ENCODE results near the gene ZNF860.

Gene ZNF860

DNA sequence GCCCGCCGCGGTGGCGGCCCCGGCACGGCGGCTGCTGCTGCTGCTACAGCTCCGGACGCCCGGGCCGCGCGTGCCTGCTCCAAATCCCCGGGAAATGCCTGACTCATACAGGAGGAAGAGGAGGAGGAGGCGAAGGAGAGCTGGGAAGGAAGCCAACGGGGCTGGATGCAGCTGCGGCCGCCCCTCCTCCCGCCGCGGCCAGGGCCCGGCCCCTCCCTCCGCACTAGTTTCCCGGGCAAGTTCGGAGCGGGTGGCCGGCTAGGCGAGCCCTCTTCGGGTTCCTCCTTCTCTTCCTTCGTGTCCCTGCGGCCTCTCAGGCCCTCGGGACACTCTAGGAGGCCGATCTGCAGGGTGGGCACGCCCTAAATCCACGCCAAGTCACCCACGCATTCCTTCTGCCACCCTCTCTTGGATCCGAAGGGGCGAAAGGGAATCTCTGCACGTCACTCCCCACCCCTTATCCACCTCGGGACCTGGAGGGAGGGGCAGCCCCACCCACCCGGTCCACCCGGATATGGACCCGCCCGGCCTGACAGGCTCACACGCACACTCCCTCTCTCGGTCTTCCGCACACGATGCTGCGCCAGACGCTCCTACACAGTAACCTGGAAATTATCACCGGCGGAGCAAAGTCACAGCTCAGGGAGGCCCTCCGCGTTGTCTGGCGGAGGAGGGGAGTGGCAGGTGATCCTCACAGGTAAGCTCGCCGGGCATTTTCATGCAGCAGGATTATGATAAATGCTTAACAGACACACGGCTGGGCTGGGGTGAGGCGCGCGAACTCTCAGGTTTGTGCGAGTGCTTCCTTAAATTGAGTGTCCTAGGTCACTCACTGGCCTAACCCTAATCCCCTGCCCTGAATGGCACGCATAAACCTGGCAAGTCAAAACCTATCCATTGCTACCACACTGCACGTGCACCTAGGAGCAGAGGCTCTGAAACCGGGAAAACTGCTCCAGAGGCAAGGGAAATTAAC, at the start of gene ZNF860, which contains the start of gene OSBPL10:
Gene ZNF860, plus strand, starts transcription at position 545 of the 976 bp plus-strand sequence. CDS start 7,330 bp downstream, outside the sequence.
Gene OSBPL10, minus strand, starts transcription at position 57 of the 976 bp plus-strand sequence. CDS start 83 bp downstream, outside the sequence.
- peak; percentile 80 for DNase-seq (ENCODE audit: low spot score)

DNA sequence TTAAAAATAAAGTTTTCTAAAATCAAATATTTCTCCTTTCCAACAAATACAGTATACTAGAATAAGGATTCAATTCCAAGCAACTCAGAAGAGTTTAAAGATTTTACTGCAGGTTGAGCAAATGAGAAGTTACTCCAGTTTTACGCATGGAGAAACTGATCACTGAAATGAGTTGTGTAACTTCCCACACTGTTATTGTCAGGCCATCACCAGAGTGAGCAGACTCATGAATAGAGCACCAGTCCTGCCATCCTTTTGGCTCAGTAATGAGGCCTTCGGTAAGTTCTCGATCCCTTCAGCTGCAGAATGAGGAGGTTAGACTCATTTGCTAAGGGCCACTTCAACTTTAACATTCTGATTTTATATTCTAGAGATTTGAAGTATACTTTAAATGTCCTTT, 48.6 kb upstream of the ZNF860 start:
- no peak for DNase-seq (ENCODE audit: low spot score)

DNA sequence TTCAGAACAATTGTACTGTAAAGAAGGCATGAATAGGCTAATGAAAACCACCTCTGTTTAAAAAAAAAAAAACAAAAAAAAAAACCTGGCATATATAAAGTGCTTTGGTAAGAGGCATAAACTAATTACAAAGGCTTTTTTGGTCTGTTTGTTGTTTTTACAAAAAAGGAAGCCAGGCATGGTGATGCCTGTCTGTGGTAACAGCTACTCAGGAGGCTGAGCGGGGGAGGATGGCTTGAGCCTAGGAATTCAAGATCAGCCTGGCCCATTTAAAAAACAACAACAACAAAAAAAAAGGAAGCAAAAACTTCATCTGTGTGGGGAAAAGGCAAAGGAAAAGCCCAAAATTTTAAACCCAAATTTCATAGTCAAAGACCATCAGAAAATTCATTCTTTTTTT, 47.5 kb upstream of the ZNF860 start:
- no peak for DNase-seq (ENCODE audit: low spot score)

DNA sequence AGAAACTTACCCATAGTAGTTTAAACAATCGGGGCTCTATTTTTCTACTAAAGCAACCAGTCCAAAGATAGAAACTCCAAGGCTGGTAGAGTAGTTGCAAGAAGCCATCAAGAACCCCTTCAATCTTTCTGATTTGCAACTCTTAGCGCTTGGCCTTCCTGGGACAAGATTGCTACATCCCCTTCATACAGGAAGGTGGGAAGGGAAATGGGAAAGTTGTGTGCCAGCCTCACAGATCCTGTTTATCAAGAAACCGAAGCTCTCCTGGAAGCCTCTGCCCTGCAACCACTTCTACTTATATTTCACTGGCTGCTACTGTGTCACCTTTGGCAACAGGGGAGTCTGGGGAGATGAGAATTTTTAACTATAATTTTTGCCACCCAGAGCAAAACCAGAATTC, 46.7 kb upstream of the ZNF860 start:
- no peak for DNase-seq (ENCODE audit: low spot score)

DNA sequence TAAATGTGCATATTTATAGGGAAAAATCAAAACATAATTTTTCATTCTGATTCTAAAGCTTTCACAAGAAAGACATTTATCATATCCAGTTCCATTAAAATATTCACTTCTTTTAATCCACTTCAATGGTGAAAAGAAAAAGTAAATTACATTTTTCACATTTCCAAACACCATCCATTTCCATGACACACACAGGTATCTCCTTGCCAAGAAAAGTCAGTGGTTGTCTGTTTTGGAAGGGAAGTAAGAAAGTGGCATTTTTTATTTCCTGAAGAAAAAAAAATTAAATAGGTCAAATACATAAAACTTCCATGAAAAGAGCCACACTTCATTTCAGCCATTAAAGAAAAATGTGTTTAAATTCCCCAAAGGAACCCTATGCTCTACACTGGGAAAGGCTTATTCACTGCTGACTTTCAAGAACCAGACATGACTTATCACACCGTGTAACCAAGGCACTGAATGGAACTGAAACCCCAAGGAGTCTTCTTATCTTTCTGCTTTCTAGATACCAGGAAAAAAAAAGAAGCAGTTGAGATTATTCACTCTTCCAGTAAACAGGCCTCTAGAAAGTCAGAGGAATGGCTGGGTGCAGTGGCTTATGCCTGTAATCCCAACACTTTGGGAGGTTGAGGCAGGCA, 45.0 kb upstream of the ZNF860 start:
- DNase-seq (ENCODE audit: low spot score): no peak

DNA sequence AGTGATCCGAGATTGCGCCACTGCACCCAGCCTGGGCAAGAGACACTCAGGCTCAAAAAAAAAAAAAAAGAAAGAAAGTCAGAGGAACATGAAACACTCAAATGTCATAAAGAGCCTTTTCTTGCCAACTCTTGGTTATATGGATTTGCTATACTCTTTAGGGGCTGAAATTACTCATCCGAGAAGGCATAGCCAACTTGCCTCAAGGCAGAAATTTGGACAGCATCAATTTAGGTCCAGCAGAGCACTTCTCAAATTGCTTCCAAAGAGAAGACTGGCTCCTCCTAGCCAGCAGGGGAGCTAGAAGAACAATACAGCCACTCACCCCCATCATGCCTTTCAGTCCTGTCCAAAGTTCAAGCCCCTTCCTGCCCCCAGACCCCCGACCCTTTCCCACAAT, 44.3 kb upstream of the ZNF860 start:
- no peak for DNase-seq (ENCODE audit: low spot score)

DNA sequence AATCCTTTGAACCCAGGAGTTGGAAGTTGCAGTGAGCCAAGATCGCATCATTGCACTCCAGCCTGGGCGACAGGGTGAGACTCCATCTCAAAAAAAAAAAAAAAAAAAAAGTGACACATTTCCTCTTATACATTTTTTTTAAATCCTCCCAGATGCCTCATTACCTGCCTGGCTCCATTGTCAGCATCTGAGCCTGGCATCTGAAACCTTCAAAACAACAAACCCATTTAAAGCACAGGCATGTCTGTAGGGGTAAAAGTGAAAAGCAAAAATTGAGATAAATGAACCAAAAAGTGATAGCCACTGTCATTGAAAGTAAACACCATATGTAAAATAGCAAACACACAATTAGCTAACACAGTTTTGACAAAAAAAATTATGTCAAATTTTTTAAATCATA, 39.1 kb upstream of the ZNF860 start:
- DNase-seq (ENCODE audit: low spot score): no peak

DNA sequence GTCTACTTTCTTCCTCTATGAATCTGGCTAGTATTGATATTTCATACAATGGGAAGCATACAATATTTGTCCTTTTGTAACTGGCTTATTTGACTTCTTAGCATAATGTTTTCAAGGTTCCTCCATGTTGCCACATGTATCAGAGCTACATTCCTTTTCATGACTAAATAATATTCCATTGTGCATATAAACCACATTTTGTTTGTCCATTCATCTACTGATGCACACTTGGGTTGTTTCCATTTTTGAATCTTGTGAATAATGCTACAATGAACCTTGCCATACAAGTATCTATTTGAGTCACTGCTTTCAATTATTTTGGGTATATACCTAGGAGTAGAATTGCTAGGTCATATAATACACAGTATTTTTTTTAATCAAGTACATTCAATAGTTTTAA, 38.5 kb upstream of the ZNF860 start:
- no peak for DNase-seq (ENCODE audit: low spot score)

DNA sequence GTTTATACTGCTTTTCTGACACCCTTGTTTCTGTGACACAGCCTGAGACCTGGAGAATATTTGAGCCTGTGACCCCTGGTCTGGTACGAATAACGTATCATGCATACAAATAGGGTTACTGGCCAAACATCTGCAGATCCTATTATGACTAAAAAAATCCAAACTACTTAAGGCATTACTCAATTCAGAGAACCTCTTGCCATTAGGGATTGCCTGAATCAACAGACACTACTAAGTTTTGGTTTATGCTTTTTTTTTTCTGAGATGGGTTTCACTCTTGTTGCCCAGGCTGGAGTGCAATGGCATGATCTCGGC, 35.9 kb upstream of the ZNF860 start:
- no peak for DNase-seq (ENCODE audit: low spot score)

DNA sequence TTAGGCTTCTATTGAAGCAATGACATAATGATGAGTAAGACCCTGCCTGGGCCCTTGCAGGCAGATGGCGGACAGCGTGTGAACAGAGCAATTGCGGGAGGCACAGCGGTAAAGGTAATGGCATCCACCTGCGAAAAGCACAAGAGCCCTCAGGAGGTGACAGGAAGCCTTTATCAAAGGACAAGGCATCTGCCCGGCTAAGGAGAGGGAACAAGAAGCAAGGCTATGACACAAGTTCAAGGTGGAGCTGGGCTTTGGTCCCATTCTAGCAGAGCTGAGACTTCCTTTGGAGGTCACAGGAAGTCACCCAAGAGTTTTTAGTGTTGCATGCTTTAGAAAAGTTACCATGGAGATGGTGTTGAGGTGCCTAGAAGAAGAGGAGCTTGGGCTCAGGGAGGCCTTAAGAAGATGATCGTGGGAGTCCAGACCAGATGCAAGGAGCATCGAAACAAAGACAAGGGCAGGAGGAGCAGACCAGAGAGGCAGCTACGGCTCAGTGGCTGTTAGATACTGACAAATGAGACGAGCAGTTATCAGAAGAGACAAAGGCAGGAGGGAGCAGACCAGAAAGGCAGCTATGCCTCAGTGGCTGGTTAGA, 35.0 kb upstream of the ZNF860 start:
- DNase-seq (ENCODE audit: low spot score): no peak

DNA sequence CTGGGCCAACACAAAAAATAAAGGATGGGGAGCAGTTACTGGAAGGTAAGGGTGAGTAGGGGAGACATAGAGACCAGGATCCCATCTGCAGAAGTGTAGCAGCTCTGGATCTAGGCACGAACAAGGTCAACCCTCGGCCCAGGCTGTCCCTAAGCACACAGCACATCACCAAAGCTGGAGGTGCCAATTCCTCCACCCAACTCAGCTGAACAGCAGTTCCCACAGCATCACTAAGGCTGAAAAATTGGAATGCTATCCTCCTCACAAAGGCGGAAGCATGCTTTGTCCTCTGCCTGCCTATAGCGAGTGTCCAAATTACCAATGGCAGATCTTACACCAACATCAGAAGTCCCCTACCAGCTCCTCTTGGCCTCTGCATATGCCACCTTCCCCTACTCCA, 34.4 kb upstream of the ZNF860 start:
- no peak for DNase-seq (ENCODE audit: low spot score)

DNA sequence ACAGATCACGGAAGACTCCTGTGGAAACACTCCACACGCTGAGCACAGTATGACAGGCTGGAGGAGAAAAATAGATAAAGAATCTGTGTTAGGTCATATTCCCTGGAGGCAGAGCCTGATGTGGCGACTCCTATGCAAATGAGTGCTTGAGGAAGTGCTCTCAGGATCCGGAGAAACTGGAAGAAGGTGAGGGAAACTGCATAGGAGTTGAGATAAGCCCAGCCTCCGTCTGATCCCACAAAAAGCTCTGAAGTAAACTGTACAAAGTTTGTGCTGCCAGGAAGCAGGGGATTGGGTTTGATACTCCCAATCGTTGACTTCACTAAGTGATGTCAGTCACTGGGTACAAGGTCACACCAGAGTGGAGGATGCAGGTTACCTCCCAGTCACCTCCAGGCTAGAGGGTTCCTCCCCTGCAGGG, 33.9 kb upstream of the ZNF860 start:
- DNase-seq (ENCODE audit: low spot score): no peak

DNA sequence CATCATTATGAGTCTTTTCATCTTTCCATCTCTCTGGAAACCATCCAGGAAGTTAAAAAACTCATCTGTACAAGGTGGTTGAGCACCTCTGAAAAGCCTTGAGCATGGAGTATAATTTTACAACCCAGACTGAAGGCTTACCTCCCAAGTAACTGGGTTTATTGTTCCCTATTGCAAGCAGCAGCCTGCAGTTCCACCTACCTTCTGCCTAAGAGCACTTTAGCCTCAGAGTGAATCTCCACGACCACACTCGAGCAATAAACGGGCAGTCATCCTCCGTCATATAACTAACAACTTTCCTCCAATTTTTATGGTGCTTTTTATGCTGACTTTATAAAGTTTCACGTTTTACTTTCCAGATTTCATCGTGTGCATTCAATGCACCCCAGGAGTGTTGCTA, 33.3 kb upstream of the ZNF860 start:
- no peak for DNase-seq (ENCODE audit: low spot score)

DNA sequence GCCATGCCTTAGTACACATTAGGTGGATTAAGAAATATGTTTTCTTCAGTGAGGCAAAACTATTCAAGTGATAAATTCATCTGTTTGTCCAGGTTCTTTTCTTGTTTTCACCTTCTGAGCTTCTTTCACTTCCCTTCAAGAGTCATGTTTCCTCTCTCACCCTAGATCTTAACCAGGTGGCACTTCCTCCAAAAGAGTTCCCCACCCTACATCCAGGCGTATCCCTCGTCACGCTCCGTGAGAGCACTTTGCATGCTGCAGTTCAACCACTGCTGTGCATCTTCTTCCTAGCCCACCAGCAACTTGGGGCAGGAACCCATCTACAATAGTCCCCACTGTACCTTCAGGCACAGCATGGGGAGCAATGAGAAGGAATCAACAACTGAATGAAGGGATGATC, 29.3 kb upstream of the ZNF860 start:
- DNase-seq (ENCODE audit: low spot score): no peak

DNA sequence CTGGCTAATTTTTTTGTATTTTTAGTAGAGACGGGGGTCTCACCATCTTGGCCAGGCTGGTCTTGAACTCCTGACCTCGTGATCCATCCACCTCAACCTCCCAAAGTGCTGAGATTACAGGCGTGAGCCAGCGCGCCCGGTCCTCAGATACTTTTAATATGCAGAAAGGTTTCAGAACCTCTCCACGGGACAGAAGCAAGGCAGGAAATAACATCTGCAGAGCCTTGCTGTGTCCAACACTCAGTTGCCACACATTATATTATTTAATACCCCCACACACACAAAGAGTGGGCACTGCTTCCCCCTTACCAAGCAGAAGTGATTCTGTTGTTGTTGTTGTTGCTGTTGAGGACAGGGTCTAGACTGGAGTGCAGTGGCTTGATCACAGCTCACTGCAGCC, 28.5 kb upstream of the ZNF860 start:
- DNase-seq (ENCODE audit: low spot score): no peak

DNA sequence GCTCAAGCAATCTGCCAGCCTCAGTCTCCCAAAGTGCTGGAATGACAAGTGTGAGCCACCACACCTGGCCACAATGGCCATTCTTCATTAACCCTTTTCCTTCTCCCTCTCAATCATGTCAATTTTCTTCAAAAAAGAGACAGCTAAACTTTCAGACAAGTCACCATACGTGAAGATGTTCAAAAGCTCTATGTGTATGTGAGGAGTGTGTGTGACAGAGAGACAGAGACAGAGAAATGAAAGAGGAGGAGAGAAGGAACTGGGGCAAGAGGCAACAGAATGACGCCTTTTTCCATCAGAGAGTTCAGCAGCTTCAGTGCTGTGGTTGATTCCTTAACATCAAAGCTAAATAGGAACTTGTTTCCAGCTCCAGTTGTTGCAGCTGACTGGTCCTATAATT, 27.9 kb upstream of the ZNF860 start:
- no peak for DNase-seq (ENCODE audit: low spot score)

DNA sequence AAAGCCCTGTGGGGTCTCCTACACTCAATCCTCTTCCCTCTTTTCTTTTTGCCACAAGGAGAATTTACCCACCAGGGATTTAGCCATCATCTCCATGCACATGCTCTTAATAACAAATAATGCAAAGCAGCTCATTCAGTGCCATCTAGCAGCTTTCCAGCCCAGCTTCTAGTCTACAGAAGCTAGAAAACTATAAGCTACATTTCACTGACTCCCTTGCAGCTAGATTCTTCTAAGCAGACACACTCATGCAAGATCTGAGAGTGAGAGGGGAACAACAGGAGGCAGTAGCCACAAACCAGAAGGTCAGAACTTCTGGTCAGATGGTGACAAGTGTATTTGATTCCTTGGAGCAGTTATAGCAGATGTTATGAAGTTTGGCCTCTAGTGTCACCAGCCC, 26.0 kb upstream of the ZNF860 start:
- no peak for DNase-seq (ENCODE audit: low spot score)

DNA sequence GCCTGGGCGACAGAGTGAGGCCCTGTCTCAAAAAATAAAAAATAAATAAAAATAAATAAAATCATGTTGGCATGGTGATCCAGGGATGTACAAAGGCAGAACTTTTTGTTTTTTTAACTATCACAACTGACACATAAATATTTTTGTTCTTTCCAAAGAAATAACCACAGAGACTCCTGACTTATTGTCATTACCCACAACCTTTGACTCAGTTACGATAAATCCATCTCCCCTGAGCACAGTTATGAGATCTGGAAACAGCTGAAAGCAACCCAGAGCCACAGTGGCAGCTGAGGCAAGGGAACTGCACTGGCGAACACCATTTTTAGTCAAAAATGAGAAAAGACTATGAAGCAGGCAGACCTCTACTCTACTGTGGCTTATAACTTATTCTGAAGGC, 24.4 kb upstream of the ZNF860 start:
- no peak for DNase-seq (ENCODE audit: low spot score)

DNA sequence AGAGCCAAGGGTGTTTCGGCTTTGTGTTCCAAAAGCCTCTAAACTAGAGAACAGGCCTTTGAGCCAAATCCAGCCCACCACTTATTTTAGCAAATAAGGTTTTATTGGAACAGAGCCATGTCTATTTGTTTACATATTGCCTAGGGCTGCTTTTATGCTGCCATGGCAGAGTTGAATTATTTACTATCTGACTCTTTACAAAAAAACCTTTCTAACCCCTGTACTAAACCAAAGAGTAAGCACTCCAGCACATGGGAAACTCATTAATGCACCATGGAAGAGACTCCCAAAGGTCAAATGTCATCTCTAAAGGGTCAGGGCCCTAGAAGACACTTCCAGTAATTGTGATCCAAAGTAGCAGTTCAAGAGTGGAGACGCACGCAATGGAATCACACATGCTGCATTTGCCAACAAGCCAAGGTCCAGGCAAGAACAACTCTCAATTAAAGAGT, 22.8 kb upstream of the ZNF860 start:
- no peak for DNase-seq (ENCODE audit: low spot score)

DNA sequence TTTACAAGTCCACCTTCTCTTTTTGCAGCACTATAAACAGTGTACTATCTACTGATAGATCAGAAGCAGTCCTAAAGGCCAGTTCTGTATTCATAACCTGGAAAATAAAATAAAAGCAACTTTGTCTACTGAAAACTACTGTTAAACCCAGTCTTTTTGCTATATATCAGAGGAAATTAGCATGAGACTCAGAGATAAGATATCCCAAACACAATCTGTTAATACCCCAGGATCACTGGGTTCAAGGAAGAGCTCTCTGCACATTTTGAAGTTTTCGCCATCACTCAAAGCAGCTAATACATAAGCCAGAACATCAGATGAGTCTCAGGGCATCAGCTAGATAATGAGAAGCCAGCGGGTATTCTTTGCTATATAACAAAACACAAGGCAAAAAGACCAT, 22.3 kb upstream of the ZNF860 start:
- no peak for DNase-seq (ENCODE audit: low spot score)

DNA sequence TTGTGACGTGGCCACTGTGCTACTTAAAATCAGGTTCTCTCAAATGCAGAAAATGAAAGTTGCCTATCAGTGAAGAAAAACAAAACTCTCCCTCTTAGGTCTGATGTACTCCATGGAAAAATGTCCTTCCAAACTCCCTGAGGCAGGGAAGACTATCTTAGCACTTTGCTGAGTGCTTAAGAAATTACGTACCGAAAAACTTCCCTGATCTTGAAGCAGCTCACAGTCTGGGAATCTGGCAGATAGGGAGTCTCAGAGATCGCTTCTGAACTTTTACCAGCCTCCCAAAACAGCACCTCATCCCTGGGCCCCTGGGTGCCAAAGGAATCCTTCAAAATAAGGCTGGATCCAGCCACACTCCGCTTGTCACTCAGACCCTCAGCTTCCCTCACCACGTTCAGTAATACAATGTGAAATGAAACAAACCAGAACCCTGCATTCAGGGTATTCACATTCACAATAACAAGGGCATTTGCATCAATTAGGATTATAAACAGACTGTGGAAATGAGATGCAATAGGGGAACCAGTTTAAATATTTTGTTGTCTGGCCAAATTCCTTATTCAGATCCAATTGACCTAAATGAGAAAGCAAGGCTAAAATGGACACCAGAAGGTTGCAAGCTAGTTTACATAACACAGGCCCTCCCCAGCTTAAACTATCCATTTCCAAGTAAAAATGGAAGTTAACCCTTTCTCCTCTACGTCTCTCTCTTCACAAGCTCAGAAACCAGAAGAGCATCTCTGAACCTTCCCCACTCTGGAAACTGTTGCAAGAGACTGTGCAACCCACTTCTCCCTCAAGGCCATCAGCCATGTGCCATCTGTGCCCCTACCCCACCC, 21.4 kb upstream of the ZNF860 start:
- no peak for DNase-seq (ENCODE audit: low spot score)

DNA sequence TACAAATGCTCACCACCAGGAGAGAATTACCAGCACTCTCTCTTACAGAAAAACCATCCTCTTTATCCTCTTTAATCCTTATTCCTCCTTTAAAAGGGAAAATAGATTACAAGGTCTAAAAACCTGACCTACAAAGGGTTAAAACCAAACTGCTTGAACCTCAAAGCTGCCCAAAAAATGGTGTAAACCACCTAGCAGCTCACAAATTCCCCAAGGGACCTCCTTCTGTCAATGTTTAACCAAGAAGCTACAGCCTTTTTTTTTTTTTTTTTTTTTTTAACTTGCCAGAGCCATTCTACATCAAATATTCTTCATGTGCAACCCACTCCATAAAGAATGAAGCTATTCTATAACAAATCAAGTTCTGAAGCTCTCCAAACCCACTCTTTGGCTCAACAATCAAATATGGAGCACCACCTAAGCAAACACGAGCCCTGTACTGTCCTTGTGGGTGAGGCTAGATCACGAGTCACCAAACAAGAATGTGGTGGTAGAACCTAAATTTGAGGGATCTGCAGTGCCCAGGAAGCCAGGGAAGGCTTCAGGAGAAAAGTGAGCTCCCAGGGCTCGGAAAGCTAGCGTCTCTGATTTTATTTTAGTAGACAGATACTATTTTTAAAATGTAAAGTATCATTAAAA, 20.6 kb upstream of the ZNF860 start:
- no peak for DNase-seq (ENCODE audit: low spot score)

Measured in Ammon's horn (tissue), 1 donor.